HFFc6 (cell line): ENCODE data around the gene NAGS. TPM values are rescaled to one million over a fixed set of nuclear protein-coding genes. Genes with fewer than 3 reads are reported as not detected.
"Not testable (repeated sequence)": the region's sequence is repeated elsewhere in the genome, so short reads cannot be mapped to it uniquely, and the experiment has no call there.

ENCODE experiments used
- DNase-seq: peaks from one replicate; pipeline ENCODE4 v3.0.0-alpha.2; 2018
- H3K27ac Mint-ChIP-seq: 2 replicates; pipeline ENCODE4 v1.8.0; 2020; ENCODE audit warnings: mild to moderate bottlenecking, mixed read lengths
- H3K27me3 Mint-ChIP-seq: 2 replicates; pipeline ENCODE4 v1.8.0; 2021; ENCODE audit warnings: mild to moderate bottlenecking, moderate library complexity, mixed read lengths; ENCODE audit not compliant: insufficient read depth
- H3K36me3 Mint-ChIP-seq: 2 replicates; pipeline ENCODE4 v1.8.0; 2021; ENCODE audit warnings: low read depth, mixed read lengths
- H3K4me1 Mint-ChIP-seq: 2 replicates; pipeline ENCODE4 v1.8.0; 2020; ENCODE audit warnings: low read depth, mixed read lengths
- H3K4me3 Mint-ChIP-seq: 2 replicates; pipeline ENCODE4 v1.8.0; 2020; ENCODE audit warnings: mild to moderate bottlenecking, moderate library complexity, mixed read lengths
- H3K9me3 Mint-ChIP-seq: 2 replicates; pipeline ENCODE4 v1.8.0; 2020; ENCODE audit warnings: mild to moderate bottlenecking, mixed read lengths
- total RNA-seq, 6 experiments: library from RNA; stranded (reverse); fragmentation: NEBNext Ultra II Directional; extraction: Animal tissue kit (Norgen Biotek cat#: 25700); gene quantifications; 2 replicates in 1 of 6; 3 replicates in 5 of 6; pipeline ENCODE4 v1.2.3, GENCODE V29; 2021
- TF ChIP-seq, protein P1 (sequence below): fragments of 200-600 bp; sonication (generic); IDR thresholded peaks from 2 replicates; pipeline ENCODE4 v1.5.0; 2021; ENCODE audit warnings: antibody characterized with exemption, mild to moderate bottlenecking

Gene NAGS
- total RNA-seq, 6 experiments from 2014 or later: 0.63 to 1.1 (median 0.91) TPM

GRCh38 chr17:44033861-44034408, 29.5 kb downstream of the NAGS start:
- Mint-ChIP-seq H3K27ac (peak overlapping the region; percentile 11; the same call in 1 of the 2 replicates), H3K4me1 (peaks cover 6% of the 10 kb centered on the region), H3K4me3 (no peak overlapping the region), H3K36me3 (peaks cover 42% of the 10 kb centered on the region), H3K9me3 (no peaks in the 10 kb centered on the region), H3K27me3 (no peaks in the 10 kb centered on the region)
- TF ChIP-seq, protein P1, sequence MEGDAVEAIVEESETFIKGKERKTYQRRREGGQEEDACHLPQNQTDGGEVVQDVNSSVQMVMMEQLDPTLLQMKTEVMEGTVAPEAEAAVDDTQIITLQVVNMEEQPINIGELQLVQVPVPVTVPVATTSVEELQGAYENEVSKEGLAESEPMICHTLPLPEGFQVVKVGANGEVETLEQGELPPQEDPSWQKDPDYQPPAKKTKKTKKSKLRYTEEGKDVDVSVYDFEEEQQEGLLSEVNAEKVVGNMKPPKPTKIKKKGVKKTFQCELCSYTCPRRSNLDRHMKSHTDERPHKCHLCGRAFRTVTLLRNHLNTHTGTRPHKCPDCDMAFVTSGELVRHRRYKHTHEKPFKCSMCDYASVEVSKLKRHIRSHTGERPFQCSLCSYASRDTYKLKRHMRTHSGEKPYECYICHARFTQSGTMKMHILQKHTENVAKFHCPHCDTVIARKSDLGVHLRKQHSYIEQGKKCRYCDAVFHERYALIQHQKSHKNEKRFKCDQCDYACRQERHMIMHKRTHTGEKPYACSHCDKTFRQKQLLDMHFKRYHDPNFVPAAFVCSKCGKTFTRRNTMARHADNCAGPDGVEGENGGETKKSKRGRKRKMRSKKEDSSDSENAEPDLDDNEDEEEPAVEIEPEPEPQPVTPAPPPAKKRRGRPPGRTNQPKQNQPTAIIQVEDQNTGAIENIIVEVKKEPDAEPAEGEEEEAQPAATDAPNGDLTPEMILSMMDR: no peak
- no peak for DNase-seq

- H3K9me3 Mint-ChIP-seq, H3K27me3 Mint-ChIP-seq, H3K4me3 Mint-ChIP-seq, DNase-seq, H3K27ac Mint-ChIP-seq, H3K4me1 Mint-ChIP-seq: not testable (repeated sequence)
- peaks cover 37% of the 10 kb centered on the region for H3K36me3 Mint-ChIP-seq
Observed at GRCh38 chr17:44034688-44035087, 30.3 kb downstream of the NAGS start.

DNA sequence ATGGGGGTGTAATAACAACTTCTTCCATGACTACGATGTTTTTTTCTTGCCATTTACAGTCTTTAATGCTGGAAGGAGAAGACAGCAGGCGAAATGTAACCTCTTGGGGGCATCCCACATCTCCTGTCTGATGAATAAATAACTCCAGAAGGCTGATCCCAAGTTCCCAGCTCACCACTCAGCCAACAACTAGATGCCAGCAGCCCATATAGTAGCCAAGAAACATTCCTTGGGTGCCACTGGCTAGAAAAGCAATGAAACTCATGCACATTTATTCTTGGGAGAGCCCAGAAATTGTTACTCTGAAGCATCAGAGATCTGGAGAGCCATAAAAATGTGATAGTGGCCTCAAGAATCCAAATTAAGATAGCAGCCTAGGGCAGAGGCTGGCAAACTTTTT, 33.0 kb downstream of the NAGS start:
- Mint-ChIP-seq H3K9me3 (no peaks in the 10 kb centered on the region), H3K27me3 (no peaks in the 10 kb centered on the region), H3K27ac (no peak overlapping the region), H3K36me3 (peaks cover 27% of the 10 kb centered on the region), H3K4me3 (no peak overlapping the region), H3K4me1 (peaks cover 29% of the 10 kb centered on the region)
- no peak for DNase-seq
- TF ChIP-seq, protein P1: no peak

GRCh38 chr17:44038604-44039011, 34.2 kb downstream of the NAGS start:
- DNase-seq: no peak
- H3K9me3 Mint-ChIP-seq: no peaks in the 10 kb centered on the region
- no peak overlapping the region for H3K4me3 Mint-ChIP-seq
- H3K27me3 Mint-ChIP-seq: no peaks in the 10 kb centered on the region
- TF ChIP-seq, protein P1: no peak
- H3K27ac Mint-ChIP-seq: peak overlapping the region; percentile 48; the same call in 1 of the 2 replicates
- peaks cover 24% of the 10 kb centered on the region for H3K36me3 Mint-ChIP-seq
- peaks cover 36% of the 10 kb centered on the region for H3K4me1 Mint-ChIP-seq

DNA sequence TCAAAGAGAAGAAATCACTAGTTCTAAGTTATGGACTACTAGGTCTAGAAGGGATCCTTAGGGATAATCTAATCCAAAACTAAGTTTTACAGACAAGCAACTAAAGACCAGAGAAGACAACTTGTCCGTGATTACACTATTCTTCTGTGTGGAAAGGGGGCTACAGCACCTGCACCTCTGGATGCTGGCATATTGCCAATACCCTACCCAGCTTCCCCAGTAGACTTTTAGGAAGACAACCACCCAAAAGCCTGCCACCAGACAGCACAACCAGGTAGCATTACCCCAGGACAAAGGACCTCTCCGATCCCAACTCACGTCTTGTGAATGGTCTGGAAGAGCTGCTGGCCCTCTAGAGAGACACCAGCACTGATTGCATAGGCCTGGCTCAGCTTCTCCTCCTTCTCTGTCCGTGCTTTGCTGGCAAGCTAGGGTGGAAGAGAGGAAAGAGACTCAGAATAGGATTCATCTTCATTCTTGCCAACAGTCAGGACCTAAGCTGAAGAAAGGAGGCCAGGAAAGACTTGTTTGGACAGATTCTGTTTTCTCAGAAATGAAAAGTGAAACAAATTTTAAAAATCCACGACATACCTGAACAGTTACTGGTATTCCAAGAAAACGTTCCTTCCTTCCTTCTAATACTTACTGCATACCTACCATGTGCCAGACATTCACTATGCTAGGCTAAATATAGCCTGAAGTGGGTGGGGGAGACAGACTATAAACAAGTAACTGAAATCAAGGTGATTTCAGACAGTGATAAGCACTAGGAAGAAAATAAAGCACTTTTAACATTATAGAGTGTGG, 35.6 kb downstream of the NAGS start:
- peak; percentile 43 for DNase-seq
- H3K36me3 Mint-ChIP-seq: peaks cover 18% of the 10 kb centered on the region
- peak overlapping the region; percentile 58 for H3K27ac Mint-ChIP-seq

More for the DNA sequence above, 35.6 kb downstream of the NAGS start:
- peak overlapping the region; percentile 32 for H3K4me3 Mint-ChIP-seq
- H3K4me1 Mint-ChIP-seq: peaks cover 42% of the 10 kb centered on the region
- TF ChIP-seq, protein P1: no peak
- H3K9me3 Mint-ChIP-seq: no peaks in the 10 kb centered on the region
- no peaks in the 10 kb centered on the region for H3K27me3 Mint-ChIP-seq
